ENCODE results near the gene TGFBR1. TPM values are rescaled to one million over a fixed set of nuclear protein-coding genes. Genes with fewer than 3 reads are reported as not detected.

TGFBR1 gene
- polyA plus RNA-seq (2013, experiment 1 of 2) = 61.6 TPM
- polyA plus RNA-seq (2013, experiment 2 of 2) = 50.3 TPM

- H3K9me3 ChIP-seq (ENCODE audit: control insufficient read depth, low read length) = no peaks in the 10 kb centered on the region
- H3K27ac ChIP-seq (ENCODE audit: low read depth, low read length, severe bottlenecking) = peak within 1 kb of the TSS; percentile 77
- peaks cover 5% of the 10 kb centered on the region for H3K36me3 ChIP-seq (ENCODE audit: control insufficient read depth, insufficient read depth, low read length)
- peaks cover 33% of the 10 kb centered on the region for H3K4me1 ChIP-seq (ENCODE audit: control insufficient read depth, insufficient read depth, low read length, poor library complexity, severe bottlenecking)
- 0 to 1% methylated on average over 18 to 45 of the region's 60 CpGs for WGBS, 2 experiments (ENCODE audit: insufficient coverage in 2 of 2)
- H3K4me3 ChIP-seq (ENCODE audit: extremely low read depth, insufficient read depth, low read length, poor library complexity, severe bottlenecking) = peak within 1 kb of the TSS; percentile 84
These were observed at the start of gene TGFBR1 for GRCh38 chr9:99104459-99105151. TSS of gene TGFBR1 (plus strand) at chr9:99105113. CDS start at chr9:99105206, 93 bp downstream.

- H3K36me3 ChIP-seq (ENCODE audit: control insufficient read depth, insufficient read depth, low read length) = no peaks in the 10 kb centered on the region
- H3K9me3 ChIP-seq (ENCODE audit: control insufficient read depth, low read length) = no peaks in the 10 kb centered on the region
- peaks cover 32% of the 10 kb centered on the region for H3K4me1 ChIP-seq (ENCODE audit: control insufficient read depth, insufficient read depth, low read length, poor library complexity, severe bottlenecking)
- H3K27ac ChIP-seq (ENCODE audit: low read depth, low read length, severe bottlenecking) = no peak overlapping the region
- WGBS, 2 experiments (ENCODE audit: insufficient coverage in 2 of 2) = 100% methylated on average over 1 of the region's 1 CpG; no CpG with 5 or more reads in 1 of the 2 experiments
- H3K4me3 ChIP-seq (ENCODE audit: extremely low read depth, insufficient read depth, low read length, poor library complexity, severe bottlenecking) = no peak overlapping the region
These were observed 49.5 kb upstream of the TGFBR1 start for GRCh38 chr9:99055384-99055783.

- 91 to 95% methylated on average over 5 to 6 of the region's 6 CpGs for WGBS, 2 experiments (ENCODE audit: insufficient coverage in 2 of 2)
- no peak overlapping the region for H3K27ac ChIP-seq (ENCODE audit: low read depth, low read length, severe bottlenecking)
- H3K9me3 ChIP-seq (ENCODE audit: control insufficient read depth, low read length) = no peaks in the 10 kb centered on the region
- H3K4me1 ChIP-seq (ENCODE audit: control insufficient read depth, insufficient read depth, low read length, poor library complexity, severe bottlenecking) = peaks cover 24% of the 10 kb centered on the region
- no peak overlapping the region for H3K4me3 ChIP-seq (ENCODE audit: extremely low read depth, insufficient read depth, low read length, poor library complexity, severe bottlenecking)
- no peaks in the 10 kb centered on the region for H3K36me3 ChIP-seq (ENCODE audit: control insufficient read depth, insufficient read depth, low read length)
These were observed 48.7 kb upstream of the TGFBR1 start for GRCh38 chr9:99056186-99056585.

GRCh38 chr9:99056886-99057664 lies 47.8 kb upstream of the TGFBR1 start:
- H3K4me1 ChIP-seq (ENCODE audit: control insufficient read depth, insufficient read depth, low read length, poor library complexity, severe bottlenecking) = peaks cover 15% of the 10 kb centered on the region
- H3K4me3 ChIP-seq (ENCODE audit: extremely low read depth, insufficient read depth, low read length, poor library complexity, severe bottlenecking) = no peak overlapping the region
- 100% methylated on average over 1 of the region's 5 CpGs; no CpG with 5 or more reads in 1 of the 2 experiments for WGBS, 2 experiments (ENCODE audit: insufficient coverage in 2 of 2)
- no peak overlapping the region for H3K27ac ChIP-seq (ENCODE audit: low read depth, low read length, severe bottlenecking)
- H3K36me3 ChIP-seq (ENCODE audit: control insufficient read depth, insufficient read depth, low read length) = no peaks in the 10 kb centered on the region
- no peaks in the 10 kb centered on the region for H3K9me3 ChIP-seq (ENCODE audit: control insufficient read depth, low read length)

GRCh38 chr9:99057665-99058625 lies 47.0 kb upstream of the TGFBR1 start:
- Histone ChIP-seq H3K27ac (ENCODE audit: low read depth, low read length, severe bottlenecking) (no peak overlapping the region), H3K36me3 (ENCODE audit: control insufficient read depth, insufficient read depth, low read length) (no peaks in the 10 kb centered on the region), H3K9me3 (ENCODE audit: control insufficient read depth, low read length) (no peaks in the 10 kb centered on the region), H3K4me1 (ENCODE audit: control insufficient read depth, insufficient read depth, low read length, poor library complexity, severe bottlenecking) (peaks cover 12% of the 10 kb centered on the region), H3K4me3 (ENCODE audit: extremely low read depth, insufficient read depth, low read length, poor library complexity, severe bottlenecking) (no peak overlapping the region)
- WGBS, 2 experiments (ENCODE audit: insufficient coverage in 2 of 2) = 86 to 100% methylated on average over 2 to 3 of the region's 7 CpGs

GRCh38 chr9:99058964-99059921 lies 45.7 kb upstream of the TGFBR1 start:
- 91 to 97% methylated on average over 5 to 6 of the region's 8 CpGs for WGBS, 2 experiments (ENCODE audit: insufficient coverage in 2 of 2)
- Histone ChIP-seq H3K9me3 (ENCODE audit: control insufficient read depth, low read length) (no peaks in the 10 kb centered on the region), H3K4me3 (ENCODE audit: extremely low read depth, insufficient read depth, low read length, poor library complexity, severe bottlenecking) (no peak overlapping the region), H3K27ac (ENCODE audit: low read depth, low read length, severe bottlenecking) (no peak overlapping the region), H3K36me3 (ENCODE audit: control insufficient read depth, insufficient read depth, low read length) (no peaks in the 10 kb centered on the region), H3K4me1 (ENCODE audit: control insufficient read depth, insufficient read depth, low read length, poor library complexity, severe bottlenecking) (peaks cover 12% of the 10 kb centered on the region)

GRCh38 chr9:99060621-99061020 lies 44.3 kb upstream of the TGFBR1 start:
- Histone ChIP-seq H3K27ac (ENCODE audit: low read depth, low read length, severe bottlenecking) (no peak overlapping the region), H3K4me1 (ENCODE audit: control insufficient read depth, insufficient read depth, low read length, poor library complexity, severe bottlenecking) (peaks cover 12% of the 10 kb centered on the region), H3K36me3 (ENCODE audit: control insufficient read depth, insufficient read depth, low read length) (no peaks in the 10 kb centered on the region), H3K9me3 (ENCODE audit: control insufficient read depth, low read length) (no peaks in the 10 kb centered on the region), H3K4me3 (ENCODE audit: extremely low read depth, insufficient read depth, low read length, poor library complexity, severe bottlenecking) (no peak overlapping the region)
- 83 to 100% methylated on average over 1 of the region's 2 CpGs for WGBS, 2 experiments (ENCODE audit: insufficient coverage in 2 of 2)

GRCh38 chr9:99062549-99062948 lies 42.4 kb upstream of the TGFBR1 start:
- H3K9me3 ChIP-seq (ENCODE audit: control insufficient read depth, low read length) = no peaks in the 10 kb centered on the region
- H3K4me3 ChIP-seq (ENCODE audit: extremely low read depth, insufficient read depth, low read length, poor library complexity, severe bottlenecking) = no peak overlapping the region
- no peak overlapping the region for H3K27ac ChIP-seq (ENCODE audit: low read depth, low read length, severe bottlenecking)
- H3K4me1 ChIP-seq (ENCODE audit: control insufficient read depth, insufficient read depth, low read length, poor library complexity, severe bottlenecking) = peaks cover 15% of the 10 kb centered on the region
- H3K36me3 ChIP-seq (ENCODE audit: control insufficient read depth, insufficient read depth, low read length) = no peaks in the 10 kb centered on the region
- WGBS, 2 experiments (ENCODE audit: insufficient coverage in 2 of 2) = 80% methylated on average over 1 of the region's 1 CpG; no CpG with 5 or more reads in 1 of the 2 experiments

GRCh38 chr9:99063522-99063921 lies 41.4 kb upstream of the TGFBR1 start:
- no peaks in the 10 kb centered on the region for H3K9me3 ChIP-seq (ENCODE audit: control insufficient read depth, low read length)
- no peak overlapping the region for H3K27ac ChIP-seq (ENCODE audit: low read depth, low read length, severe bottlenecking)
- H3K4me3 ChIP-seq (ENCODE audit: extremely low read depth, insufficient read depth, low read length, poor library complexity, severe bottlenecking) = no peak overlapping the region
- H3K36me3 ChIP-seq (ENCODE audit: control insufficient read depth, insufficient read depth, low read length) = no peaks in the 10 kb centered on the region
- peaks cover 6% of the 10 kb centered on the region for H3K4me1 ChIP-seq (ENCODE audit: control insufficient read depth, insufficient read depth, low read length, poor library complexity, severe bottlenecking)
- 100% methylated on average over 1 of the region's 1 CpG for WGBS, 2 experiments (ENCODE audit: insufficient coverage in 2 of 2)

Data from mesodermal cell (in vitro differentiated cells).